Cardiac fibroblast (primary cell): ENCODE measurements around the gene CDKAL1.

Source experiments
- DNase-seq, 2 donors: peaks; one replicate each; pipeline versions ENCODE4 v3.0.0 to v3.0.0-alpha.2; 2010; ENCODE audit warnings: low read depth in 2 of 2
- H3K4me3 ChIP-seq, 2 donors: replicated peaks in 1 of 2; 1 replicate in 1 of 2; 2 replicates in 1 of 2; pipeline ENCODE4 v1.5.1; 2011; ENCODE audit warnings: low read depth in 2 of 2, low read length in 2 of 2, mild to moderate bottlenecking in 2 of 2, moderate library complexity in 1 of 2
- TF ChIP-seq, protein P1 (sequence below): IDR thresholded peaks from one replicate; pipeline ENCODE4 v1.5.1; 2011; ENCODE audit warnings: low read depth, mild to moderate bottlenecking, low read length, inconsistent platforms

Gene CDKAL1

DNA sequence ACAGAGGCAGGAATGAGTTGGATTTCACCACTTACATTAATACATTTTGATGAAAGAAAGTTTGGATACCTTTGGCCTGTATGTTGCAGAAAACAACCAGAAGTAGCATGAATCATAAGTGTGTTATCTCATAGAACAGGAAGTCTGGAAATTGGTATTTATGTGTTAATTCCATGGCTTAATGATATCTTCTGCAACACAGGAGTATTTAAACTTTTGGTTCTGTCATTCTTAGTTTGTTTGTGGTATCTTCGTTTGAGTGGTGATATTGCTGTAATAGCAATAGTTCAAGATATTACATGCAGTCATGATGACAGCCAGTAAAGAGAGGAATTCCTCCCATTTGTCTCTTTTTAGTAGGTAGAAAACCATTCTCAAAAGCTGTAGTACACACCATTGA, 177.3 kb downstream of the CDKAL1 start:
- peak; percentile 35 to 54 for DNase-seq
- TF ChIP-seq, protein P1, sequence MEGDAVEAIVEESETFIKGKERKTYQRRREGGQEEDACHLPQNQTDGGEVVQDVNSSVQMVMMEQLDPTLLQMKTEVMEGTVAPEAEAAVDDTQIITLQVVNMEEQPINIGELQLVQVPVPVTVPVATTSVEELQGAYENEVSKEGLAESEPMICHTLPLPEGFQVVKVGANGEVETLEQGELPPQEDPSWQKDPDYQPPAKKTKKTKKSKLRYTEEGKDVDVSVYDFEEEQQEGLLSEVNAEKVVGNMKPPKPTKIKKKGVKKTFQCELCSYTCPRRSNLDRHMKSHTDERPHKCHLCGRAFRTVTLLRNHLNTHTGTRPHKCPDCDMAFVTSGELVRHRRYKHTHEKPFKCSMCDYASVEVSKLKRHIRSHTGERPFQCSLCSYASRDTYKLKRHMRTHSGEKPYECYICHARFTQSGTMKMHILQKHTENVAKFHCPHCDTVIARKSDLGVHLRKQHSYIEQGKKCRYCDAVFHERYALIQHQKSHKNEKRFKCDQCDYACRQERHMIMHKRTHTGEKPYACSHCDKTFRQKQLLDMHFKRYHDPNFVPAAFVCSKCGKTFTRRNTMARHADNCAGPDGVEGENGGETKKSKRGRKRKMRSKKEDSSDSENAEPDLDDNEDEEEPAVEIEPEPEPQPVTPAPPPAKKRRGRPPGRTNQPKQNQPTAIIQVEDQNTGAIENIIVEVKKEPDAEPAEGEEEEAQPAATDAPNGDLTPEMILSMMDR: no peak

DNA sequence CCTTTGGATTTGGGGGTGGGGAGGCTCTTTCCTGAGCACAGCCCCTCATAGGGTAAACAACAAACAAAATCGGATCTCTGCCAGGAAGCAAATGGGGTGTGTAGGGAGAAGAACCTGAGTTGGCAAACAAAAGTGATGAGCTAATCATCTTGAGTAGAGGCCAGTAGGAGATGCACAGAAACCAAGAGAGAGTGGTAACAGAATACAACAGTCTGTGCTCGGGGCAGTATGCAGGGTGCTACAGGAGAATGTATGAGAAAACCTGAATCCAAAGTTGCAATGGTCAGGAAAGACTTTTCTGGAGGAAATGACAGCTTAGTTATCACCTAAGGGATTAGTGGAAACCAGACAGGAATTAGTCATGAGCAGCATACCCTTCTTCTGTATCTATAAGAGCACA, 177.8 kb downstream of the CDKAL1 start:
- peak in 1 of 2 donors; percentile 17 for DNase-seq
- no peak overlapping the region for H3K4me3 ChIP-seq
- TF ChIP-seq, protein P1: no peak

More for the DNA sequence above, 177.3 kb downstream of the CDKAL1 start:
- H3K4me3 ChIP-seq: no peak overlapping the region

DNA sequence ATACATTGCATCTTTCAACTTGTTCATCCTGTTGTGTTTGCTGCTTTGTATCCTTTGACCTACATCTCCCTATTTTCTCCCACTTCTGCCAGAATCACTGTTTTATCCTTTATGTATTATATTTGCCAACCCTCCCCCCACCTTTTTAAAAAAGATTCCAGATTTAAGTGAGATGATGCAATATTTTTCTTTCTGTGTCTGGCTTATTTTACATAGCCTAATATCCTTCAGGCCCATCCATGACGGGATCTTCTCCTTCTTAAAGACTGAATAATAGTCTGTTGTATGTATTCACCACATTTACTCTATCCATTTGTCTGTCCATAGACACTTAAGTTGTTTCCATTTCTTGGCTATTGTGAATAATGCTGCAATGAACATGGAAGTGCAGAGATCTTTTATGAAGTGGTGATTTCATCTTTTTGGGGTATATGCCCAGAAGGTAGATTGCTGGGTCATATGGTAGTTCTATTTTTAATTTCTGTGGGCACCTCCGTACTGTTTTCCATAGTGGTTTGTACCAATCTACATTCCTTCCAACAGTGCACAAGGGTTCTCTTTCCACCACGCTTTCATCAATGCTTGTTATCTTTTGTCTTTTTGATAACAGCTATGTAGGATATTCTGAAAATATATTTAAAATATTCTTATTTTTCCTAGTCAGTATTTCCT, 181.0 kb downstream of the CDKAL1 start:
- TF ChIP-seq, protein P1: no peak
- H3K4me3 ChIP-seq: no peak overlapping the region
- peak in 1 of 2 donors; percentile 7 for DNase-seq

DNA sequence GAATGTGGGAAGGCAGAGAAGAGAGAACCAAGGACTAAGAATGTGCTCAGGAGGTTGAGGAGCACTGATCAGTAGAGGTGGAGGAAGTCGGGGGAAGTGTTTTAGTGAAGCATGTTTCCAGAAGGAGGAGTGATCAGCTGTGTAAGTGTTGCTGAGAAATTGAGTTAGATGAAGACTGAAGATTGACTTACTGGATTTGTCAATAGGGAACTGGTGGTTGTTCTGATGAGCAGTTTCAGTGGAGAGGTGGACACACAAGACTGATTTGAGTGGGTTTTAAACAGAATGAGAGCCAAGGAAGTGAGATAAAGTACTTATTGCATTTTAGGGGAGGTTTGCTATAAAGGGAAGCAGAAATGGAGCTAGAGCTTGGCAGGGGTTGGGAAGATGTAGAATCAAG, 182.6 kb downstream of the CDKAL1 start:
- H3K4me3 ChIP-seq: no peak overlapping the region
- TF ChIP-seq, protein P1: no peak
- no peak for DNase-seq

DNA sequence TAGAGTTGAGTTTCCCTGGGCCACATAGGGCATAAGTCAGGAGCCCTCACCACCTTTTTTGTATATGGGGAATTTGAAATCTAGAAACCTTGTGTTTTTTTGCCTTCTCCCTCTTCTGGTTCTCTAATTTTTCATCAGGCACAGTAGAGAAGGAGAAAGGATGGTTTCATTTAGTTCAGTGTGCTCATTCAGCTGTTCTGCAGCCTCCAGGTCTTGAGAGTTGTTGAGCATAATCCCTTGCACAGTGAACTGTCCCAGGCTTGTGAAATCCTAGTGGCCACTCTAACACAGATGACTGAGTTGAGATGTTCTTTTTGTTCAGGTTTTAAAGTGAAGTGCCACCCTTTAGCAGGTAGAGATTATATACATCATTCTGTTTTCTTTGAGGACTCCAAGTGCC, 183.5 kb downstream of the CDKAL1 start:
- no peak for DNase-seq
- TF ChIP-seq, protein P1: no peak
- H3K4me3 ChIP-seq: no peak overlapping the region

DNA sequence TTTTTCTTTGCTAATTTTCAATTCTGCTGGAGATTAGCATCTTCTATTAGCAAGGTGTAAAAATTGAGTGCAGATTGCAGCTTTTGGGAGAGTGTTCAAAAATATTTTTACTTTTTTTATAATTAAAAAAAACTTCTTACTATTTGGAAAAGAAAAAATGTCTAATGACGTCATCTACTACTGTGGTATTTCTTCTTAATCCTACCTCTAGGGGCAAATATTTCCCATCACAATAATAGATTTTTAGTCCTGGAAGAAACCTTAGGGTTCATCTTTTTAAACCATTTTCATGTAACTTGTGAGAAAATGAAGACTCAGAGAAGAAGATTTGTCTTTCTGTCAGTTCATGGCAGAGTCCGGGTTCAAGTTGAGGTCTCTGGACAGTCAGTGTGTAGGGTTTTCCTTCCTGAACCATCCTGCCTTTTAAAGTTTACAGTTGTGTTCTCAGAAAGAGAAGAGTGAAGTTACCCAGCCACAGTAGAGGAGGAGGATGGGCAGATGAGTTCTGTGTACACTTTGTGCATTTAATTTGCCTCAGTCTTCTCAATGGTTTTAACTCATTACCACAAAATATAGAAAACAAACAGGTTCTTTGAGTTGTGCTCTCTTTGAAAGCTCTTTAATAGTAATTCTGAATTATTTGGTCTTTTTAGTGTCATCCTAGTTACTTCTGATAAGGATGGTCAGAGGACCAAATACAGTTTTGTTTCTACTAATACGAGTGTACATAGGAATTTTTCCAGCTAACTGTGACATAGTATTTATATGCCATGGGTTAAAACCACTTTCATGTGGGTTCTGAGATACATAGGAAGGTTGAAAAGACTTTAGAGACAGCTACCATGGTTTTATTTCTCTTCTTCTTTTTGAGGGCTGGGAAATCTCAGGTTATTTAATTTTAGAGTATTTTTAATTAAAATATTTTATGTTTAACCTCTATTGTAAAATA, 184.7 kb downstream of the CDKAL1 start:
- H3K4me3 ChIP-seq: no peak overlapping the region
- TF ChIP-seq, protein P1: no peak
- no peak for DNase-seq
